Thyroid gland (tissue), 4 donors: Measurements from ENCODE around the gene AFAP1. TPM values are rescaled to one million over a fixed set of nuclear protein-coding genes. Genes with fewer than 3 reads are reported as not detected.

Experiments used
- DNase-seq, 2 donors: peaks; one replicate each; pipeline ENCODE4 v3.0.0-alpha.2; 2019
- H3K27ac ChIP-seq, 3 donors: fragments of 200-600 bp; sonication (generic); 1 replicate in 2 of 3; 2 replicates in 1 of 3; pipeline ENCODE4 v1.5.1; 2016 to 2019; ENCODE audit warnings: mild to moderate bottlenecking in 1 of 3, moderate library complexity in 1 of 3
- H3K27me3 ChIP-seq: fragments of 200-600 bp; sonication (generic); one replicate; pipeline ENCODE4 v1.5.1; 2019
- H3K36me3 ChIP-seq, 2 donors: fragments of 200-600 bp; sonication (generic); one replicate each; pipeline ENCODE4 v1.5.1; 2016 to 2019
- H3K4me1 ChIP-seq, 2 donors: fragments of 200-600 bp; sonication (generic); one replicate each; pipeline ENCODE4 v1.5.1; 2017 to 2019
- H3K4me3 ChIP-seq, 3 donors: fragments of 200-600 bp; sonication (generic); replicated peaks in 1 of 3; 1 replicate in 2 of 3; 2 replicates in 1 of 3; pipeline ENCODE4 v1.5.1; 2016; ENCODE audit warnings: mild to moderate bottlenecking in 1 of 3
- H3K9me3 ChIP-seq: fragments of 200-600 bp; sonication (generic); one replicate; pipeline ENCODE4 v1.5.1; 2017
- CTCF ChIP-seq, 6 experiments: fragments of 200-600 bp in 3 of 6; fragments of 450-650 bp in 3 of 6; sonication (generic) in 3 of 6; IDR thresholded peaks; one replicate each; pipeline ENCODE4 v1.5.1; 2016 to 2019; ENCODE audit warnings: antibody characterized with exemption in 6 of 6, mild to moderate bottlenecking in 2 of 6, inconsistent platforms in 1 of 6, moderate library complexity in 1 of 6
- POLR2A ChIP-seq, 2 donors: fragments of 450-650 bp; IDR thresholded peaks; one replicate each; pipeline ENCODE4 v1.6.1; 2017; ENCODE audit warnings: antibody characterized with exemption in 2 of 2, mild to moderate bottlenecking in 2 of 2, moderate library complexity in 1 of 2
- WGBS, 2 donors: methylation state at CpG; one replicate each; pipeline ENCODE4 v1.1.5; 2017; 5-methylcytosine and 5-hydroxymethylcytosine counted together
- intact Hi-C: fragments of 100-400 bp; cut with DNase I; formaldehyde crosslinking; loops from one replicate; pipeline ENCODE4 v1.15.1; 2023
- total RNA-seq, 4 donors: library from RNA; depleted of rRNA; stranded (reverse); fragments of >200 nt; gene quantifications; one replicate each; pipeline ENCODE4 v1.2.3, GENCODE V29; 2016

AFAP1 gene
- total RNA-seq, 4 donors from 2014 or later = 12.3 to 33.3 (median 26.2) TPM

GRCh38 chr4:7854697-7855370 is 84.8 kb downstream of the AFAP1 start:
- DNase-seq = no peak
- intact Hi-C loops = no loop called here
- Histone ChIP-seq H3K36me3 (no peaks in the 10 kb centered on the region), H3K4me1 (peaks cover 4 to 12% of the 10 kb centered on the region in 2 donors), H3K27me3 (no peaks in the 10 kb centered on the region), H3K27ac (no peak overlapping the region), H3K9me3 (no peaks in the 10 kb centered on the region), H3K4me3 (no peak overlapping the region)
- no peak for TF ChIP-seq POLR2A (IDR thresholded peaks at IDR 0.05)
- no peak for TF ChIP-seq CTCF (IDR thresholded peaks at IDR 0.05)
- WGBS, 2 donors = 81 to 82% methylated on average over 9 of the region's 9 CpGs

GRCh38 chr4:7854216-7854615 is 85.4 kb downstream of the AFAP1 start:
- H3K27ac ChIP-seq = no peak overlapping the region
- peaks cover 8 to 12% of the 10 kb centered on the region in 2 donors for H3K4me1 ChIP-seq
- no peak overlapping the region for H3K4me3 ChIP-seq
- DNase-seq = no peak
- H3K9me3 ChIP-seq = no peaks in the 10 kb centered on the region
- H3K27me3 ChIP-seq = no peaks in the 10 kb centered on the region
- TF ChIP-seq CTCF (IDR thresholded peaks at IDR 0.05) = no peak
- no peak for TF ChIP-seq POLR2A (IDR thresholded peaks at IDR 0.05)
- WGBS, 2 donors = 76 to 86% methylated on average over 9 of the region's 9 CpGs
- no peaks in the 10 kb centered on the region for H3K36me3 ChIP-seq
- intact Hi-C loops = no loop called here

- no peak for DNase-seq
- WGBS, 2 donors = 92 to 95% methylated on average over 11 of the region's 11 CpGs
- H3K4me3 ChIP-seq = no peak overlapping the region
- no peaks in the 10 kb centered on the region for H3K27me3 ChIP-seq
- no peak overlapping the region for H3K27ac ChIP-seq
- no peaks in the 10 kb centered on the region for H3K9me3 ChIP-seq
- no peaks in the 10 kb centered on the region for H3K36me3 ChIP-seq
- H3K4me1 ChIP-seq = peaks cover 12% of the 10 kb centered on the region in 2 donors
- intact Hi-C loops = no loop called here
- TF ChIP-seq POLR2A (IDR thresholded peaks at IDR 0.05) (no peak), CTCF (IDR thresholded peaks at IDR 0.05) (no peak)
These were observed 86.4 kb downstream of the AFAP1 start for GRCh38 chr4:7853271-7853670.

- no peaks in the 10 kb centered on the region for H3K36me3 ChIP-seq
- peak in 1 of 2 donors; percentile 15 for DNase-seq
- intact Hi-C loops = no loop called here
- TF ChIP-seq POLR2A (IDR thresholded peaks at IDR 0.05) (no peak), CTCF (IDR thresholded peaks at IDR 0.05) (no peak)
- peaks cover 11% of the 10 kb centered on the region in 2 donors for H3K4me1 ChIP-seq
- no peak overlapping the region for H3K4me3 ChIP-seq
- no peaks in the 10 kb centered on the region for H3K27me3 ChIP-seq
- WGBS, 2 donors = 81 to 82% methylated on average over 12 of the region's 12 CpGs
- H3K27ac ChIP-seq = no peak overlapping the region
- H3K9me3 ChIP-seq = no peaks in the 10 kb centered on the region
These were observed 87.0 kb downstream of the AFAP1 start for GRCh38 chr4:7852568-7853185.

- no peak for TF ChIP-seq CTCF (IDR thresholded peaks at IDR 0.05)
- no peak for TF ChIP-seq POLR2A (IDR thresholded peaks at IDR 0.05)
- H3K4me1 ChIP-seq = peaks cover 0 to 8% of the 10 kb centered on the region in 2 donors
- H3K4me3 ChIP-seq = no peak overlapping the region
- no peak overlapping the region for H3K27ac ChIP-seq
- no peaks in the 10 kb centered on the region for H3K27me3 ChIP-seq
- H3K9me3 ChIP-seq = no peaks in the 10 kb centered on the region
- WGBS, 2 donors = 94 to 95% methylated on average over 8 to 11 of the region's 11 CpGs
- no peaks in the 10 kb centered on the region for H3K36me3 ChIP-seq
- intact Hi-C loops = no loop called here
- DNase-seq = no peak
These were observed 89.2 kb downstream of the AFAP1 start for GRCh38 chr4:7850489-7850888.
